Measurements from ENCODE around the gene CLIP3.

DNA sequence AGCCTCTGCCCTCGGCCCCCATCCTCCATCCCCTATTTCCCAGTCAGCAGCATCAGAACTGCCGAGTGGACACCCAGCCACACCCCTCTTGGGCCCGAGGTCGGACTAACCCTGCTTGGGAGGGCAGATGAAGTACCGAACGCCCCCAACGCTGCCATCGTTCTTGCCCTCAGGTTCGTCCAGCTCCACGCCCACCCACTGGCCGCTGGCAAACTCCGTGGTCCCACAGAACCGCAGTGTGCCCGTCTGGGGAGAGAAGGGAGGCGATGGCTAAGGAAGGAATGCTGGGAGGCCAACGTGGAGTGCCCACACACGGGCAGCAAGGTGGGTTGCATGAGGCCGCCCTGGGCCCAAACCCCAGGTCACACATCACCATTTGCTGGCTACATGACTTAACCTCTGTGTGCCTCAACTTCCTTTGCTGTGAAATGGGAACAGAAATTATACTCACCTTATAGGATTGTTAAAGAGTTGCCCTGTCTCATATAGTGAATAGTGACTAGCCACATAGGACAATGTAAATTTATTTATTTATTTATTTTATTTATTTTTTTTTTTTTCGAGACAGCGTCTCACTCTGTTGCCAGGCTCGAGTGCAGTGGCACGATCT, 13.5 kb downstream of the CLIP3 start:
- TF ChIP-seq POLR2AphosphoS5 (IDR thresholded peaks at IDR 0.05): no peak
- TF ChIP-seq EP300 (IDR thresholded peaks at IDR 0.05): no peak
- TF ChIP-seq, protein P1, sequence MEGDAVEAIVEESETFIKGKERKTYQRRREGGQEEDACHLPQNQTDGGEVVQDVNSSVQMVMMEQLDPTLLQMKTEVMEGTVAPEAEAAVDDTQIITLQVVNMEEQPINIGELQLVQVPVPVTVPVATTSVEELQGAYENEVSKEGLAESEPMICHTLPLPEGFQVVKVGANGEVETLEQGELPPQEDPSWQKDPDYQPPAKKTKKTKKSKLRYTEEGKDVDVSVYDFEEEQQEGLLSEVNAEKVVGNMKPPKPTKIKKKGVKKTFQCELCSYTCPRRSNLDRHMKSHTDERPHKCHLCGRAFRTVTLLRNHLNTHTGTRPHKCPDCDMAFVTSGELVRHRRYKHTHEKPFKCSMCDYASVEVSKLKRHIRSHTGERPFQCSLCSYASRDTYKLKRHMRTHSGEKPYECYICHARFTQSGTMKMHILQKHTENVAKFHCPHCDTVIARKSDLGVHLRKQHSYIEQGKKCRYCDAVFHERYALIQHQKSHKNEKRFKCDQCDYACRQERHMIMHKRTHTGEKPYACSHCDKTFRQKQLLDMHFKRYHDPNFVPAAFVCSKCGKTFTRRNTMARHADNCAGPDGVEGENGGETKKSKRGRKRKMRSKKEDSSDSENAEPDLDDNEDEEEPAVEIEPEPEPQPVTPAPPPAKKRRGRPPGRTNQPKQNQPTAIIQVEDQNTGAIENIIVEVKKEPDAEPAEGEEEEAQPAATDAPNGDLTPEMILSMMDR (IDR thresholded peaks at IDR 0.05): no peak

Measured in upper lobe of left lung (tissue), 4 donors.